Neural progenitor cell (in vitro differentiated cells): ENCODE data around the gene RNF150.

Source experiments
- CTCF ChIP-seq: fragments of 200-600 bp; sonication (generic); IDR thresholded peaks from 2 replicates; pipeline ENCODE4 v1.5.1; 2017; ENCODE audit warnings: antibody characterized with exemption, mild to moderate bottlenecking
- EZH2 ChIP-seq: fragments of 200-600 bp; sonication (generic); IDR thresholded peaks from 2 replicates; pipeline ENCODE4 v1.6.1; 2017; ENCODE audit warnings: antibody characterized with exemption, mild to moderate bottlenecking, moderate library complexity

- no peak for TF ChIP-seq CTCF
- no peak for TF ChIP-seq EZH2
Measured at GRCh38 chr4:140862177-140862442, 271.2 kb downstream of the RNF150 start.
